HG02938 (cell line): ENCODE measurements around the gene TVP23C.
"Not testable (repeated sequence)": the region's sequence is repeated elsewhere in the genome, so short reads cannot be mapped to it uniquely, and the experiment has no call there.

Experiments used
- ATAC-seq: cut with Tn5 transposase; IDR thresholded peaks from one replicate; pipeline ENCODE4 v1.9.1; 2021; ENCODE audit warnings: mild to moderate bottlenecking, moderate library complexity; ENCODE audit not compliant: unreplicated experiment

The TVP23C gene

GRCh38 chr17:15563375-15563857 is at the start of gene TVP23C:
Gene TVP23C, minus strand, starts transcription at chr17:15563483. Its CDS starts 35 bp downstream, at chr17:15563448.
- ATAC-seq, result peak; percentile 77

- not testable (repeated sequence) for ATAC-seq
These were observed 29.7 kb upstream of the TVP23C start for GRCh38 chr17:15592960-15593359.

GRCh38 chr17:15591986-15592385 is 28.7 kb upstream of the TVP23C start:
- not testable (repeated sequence) for ATAC-seq

GRCh38 chr17:15590844-15591243 is 27.6 kb upstream of the TVP23C start:
- not testable (repeated sequence) for ATAC-seq

GRCh38 chr17:15589544-15590536 is 26.6 kb upstream of the TVP23C start:
- peak; percentile 73 for ATAC-seq

- ATAC-seq, result not testable (repeated sequence)
These were observed 24.7 kb upstream of the TVP23C start for GRCh38 chr17:15588017-15588416.

- ATAC-seq, result not testable (repeated sequence)
These were observed 20.0 kb upstream of the TVP23C start for GRCh38 chr17:15583313-15583712.

- not testable (repeated sequence) for ATAC-seq
These were observed 18.2 kb upstream of the TVP23C start for GRCh38 chr17:15581462-15581861.

GRCh38 chr17:15576848-15577247 is 13.6 kb upstream of the TVP23C start:
- ATAC-seq, result not testable (repeated sequence)

- ATAC-seq, result not testable (repeated sequence)
These were observed 11.4 kb upstream of the TVP23C start for GRCh38 chr17:15574660-15575059.

GRCh38 chr17:15573870-15574269 is 10.6 kb upstream of the TVP23C start:
- not testable (repeated sequence) for ATAC-seq

GRCh38 chr17:15562613-15563374 is 489 bp downstream of the TVP23C start:
- ATAC-seq, result peak; percentile 41

- ATAC-seq, result not testable (repeated sequence)
These were observed 1.8 kb downstream of the TVP23C start for GRCh38 chr17:15561439-15561838.

GRCh38 chr17:15558403-15559105 is 4.7 kb downstream of the TVP23C start:
- not testable (repeated sequence) for ATAC-seq

- ATAC-seq, result not testable (repeated sequence)
These were observed 5.9 kb downstream of the TVP23C start for GRCh38 chr17:15557334-15557832.

GRCh38 chr17:15552932-15553331 is 10.4 kb downstream of the TVP23C start:
- not testable (repeated sequence) for ATAC-seq

GRCh38 chr17:15549552-15549951 is 13.7 kb downstream of the TVP23C start:
- not testable (repeated sequence) for ATAC-seq

- not testable (repeated sequence) for ATAC-seq
These were observed 16.7 kb downstream of the TVP23C start for GRCh38 chr17:15546604-15547003.

- not testable (repeated sequence) for ATAC-seq
These were observed 22.7 kb downstream of the TVP23C start for GRCh38 chr17:15540371-15541219.
